GM12892 (cell line): ENCODE measurements around the gene ERH. TPM values are rescaled to one million over a fixed set of nuclear protein-coding genes. Genes with fewer than 3 reads are reported as not detected.
"Not testable (repeated sequence)": the region's sequence is repeated elsewhere in the genome, so short reads cannot be mapped to it uniquely, and the experiment has no call there.

ENCODE experiments used
- DNase-seq: peaks from one replicate; pipeline ENCODE4 v3.0.0; 2011; ENCODE audit not compliant: insufficient read length
- FAIRE-seq: peaks from 2 replicates; lab custom pipeline; 2011; peaks lifted over from hg19 to GRCh38; lab: Jason Lieb, UNC
- POLR2A ChIP-seq: IDR thresholded peaks from 2 replicates; pipeline ENCODE4 v1.6.1; 2011; ENCODE audit warnings: low read depth, low read length, control low read depth
- POLR2AphosphoS5 ChIP-seq: IDR thresholded peaks from 2 replicates; pipeline ENCODE4 v1.6.1; 2011; ENCODE audit warnings: low read depth, low read length, control low read depth
- TAF1 ChIP-seq: IDR thresholded peaks from 2 replicates; pipeline ENCODE4 v1.6.1; 2011; ENCODE audit warnings: low read depth, mild to moderate bottlenecking, control low read depth, low read length, borderline replicate concordance
- polyA plus RNA-seq: library from polyadenylated mRNA; unstranded; fragments of >200 nt; gene quantifications from one replicate; pipeline ENCODE4 v1.2.1, GENCODE V29; 2012; ENCODE audit warnings: missing spikeins, inconsistent platforms; ENCODE audit not compliant: missing spikeins

ERH gene
- 427 TPM for polyA plus RNA-seq

DNA sequence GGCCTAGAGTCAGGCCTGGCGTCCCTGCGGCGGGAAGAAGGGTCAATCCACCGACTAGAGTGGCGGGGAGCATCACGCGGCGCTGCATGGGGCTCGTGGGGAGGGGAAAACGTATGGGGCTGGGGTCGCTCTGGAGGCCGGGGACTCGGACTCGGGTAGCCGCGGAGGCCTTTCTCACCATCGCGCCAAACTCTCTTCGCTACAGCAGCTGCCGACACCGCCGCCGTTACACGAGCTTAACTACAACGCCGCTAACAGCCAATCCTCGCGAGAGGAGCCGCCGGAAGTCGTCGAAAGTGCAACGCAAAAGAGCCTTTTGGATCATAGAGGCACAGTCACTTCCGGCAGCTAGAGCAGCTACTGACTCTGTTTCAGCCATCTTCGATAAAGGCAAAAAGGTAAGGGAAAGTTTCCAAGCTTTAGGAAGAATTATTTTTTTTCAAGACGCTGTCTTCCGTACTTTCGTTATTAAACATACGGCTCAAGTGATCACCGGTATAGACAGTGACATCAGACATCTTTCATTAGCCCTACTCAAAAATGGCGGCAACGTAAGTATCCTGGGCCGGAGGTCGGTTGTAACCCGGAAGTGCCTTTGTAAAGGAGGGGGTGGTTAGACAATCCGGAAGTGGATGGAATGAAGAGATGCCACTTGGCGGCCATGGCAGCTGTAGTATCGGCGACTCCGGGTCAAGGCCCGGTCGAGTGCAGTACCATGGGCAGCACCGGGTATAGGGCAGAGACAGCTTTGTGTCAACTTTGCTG, at the start of gene ERH, which contains the start of gene SLC39A9:
ERH (minus strand) TSS at position 247 of the 765 bp plus-strand sequence; CDS start at position 181, 66 bp downstream.
SLC39A9 (plus strand) TSS at position 640 of the 765 bp plus-strand sequence. CDS start 678 bp downstream, outside the sequence.
- FAIRE-seq (peak; percentile 98), DNase-seq (peak; percentile 73)
- TF ChIP-seq POLR2AphosphoS5 (peak; percentile 96), TAF1 (peak; percentile 71; the same call in 1 of the 2 replicates), POLR2A (peak; percentile 93)

DNA sequence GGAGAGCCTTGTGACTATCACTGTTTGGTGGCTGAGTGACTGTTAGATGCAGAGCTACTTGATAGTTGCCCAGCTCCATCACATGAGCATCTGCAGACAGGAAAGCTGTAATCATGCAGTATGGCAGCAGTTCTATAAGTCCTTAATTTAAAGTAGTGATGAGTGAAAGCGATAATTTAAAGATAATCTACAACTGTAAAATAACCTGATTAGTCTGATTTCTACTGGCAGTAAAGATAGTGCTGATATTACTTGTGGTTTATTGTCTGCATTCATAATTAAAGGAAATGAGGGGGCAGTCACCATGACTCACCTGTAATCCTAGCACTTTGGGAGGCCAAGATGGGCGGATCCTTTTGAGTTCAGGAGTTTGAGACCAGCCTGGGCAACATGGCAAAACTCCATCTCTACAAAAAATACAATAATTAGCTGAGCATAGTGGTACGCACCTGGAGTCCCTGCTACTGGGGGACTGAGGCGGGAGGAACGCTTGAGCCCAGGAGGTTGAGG, 45.3 kb upstream of the ERH start:
- FAIRE-seq, result peak; percentile 17
- no peak for TF ChIP-seq POLR2AphosphoS5
- no peak for TF ChIP-seq TAF1
- TF ChIP-seq POLR2A, result no peak

DNA sequence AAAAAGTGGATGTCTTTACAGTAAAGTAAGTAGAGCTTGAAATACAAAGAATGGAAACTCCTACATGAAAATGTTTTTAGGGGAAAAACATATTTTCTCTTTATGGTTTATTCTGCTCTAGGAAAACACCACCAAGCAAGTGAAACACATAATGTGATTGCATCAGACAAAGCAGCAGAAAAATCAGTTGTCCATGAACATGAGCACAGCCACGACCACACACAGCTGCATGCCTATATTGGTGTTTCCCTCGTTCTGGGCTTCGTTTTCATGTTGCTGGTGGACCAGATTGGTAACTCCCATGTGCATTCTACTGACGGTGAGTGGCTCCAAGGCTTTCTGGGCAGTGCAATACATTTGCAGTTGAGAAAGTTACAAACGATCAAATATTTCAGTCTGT, 43.8 kb upstream of the ERH start:
- TF ChIP-seq POLR2A, result 0 out of 2 replicates have a peak, but pooled peaks have one; percentile 46
- no peak for TF ChIP-seq TAF1
- DNase-seq (no peak), FAIRE-seq (peak; percentile 91)

More for the DNA sequence above, 45.3 kb upstream of the ERH start:
- no peak for DNase-seq

DNA sequence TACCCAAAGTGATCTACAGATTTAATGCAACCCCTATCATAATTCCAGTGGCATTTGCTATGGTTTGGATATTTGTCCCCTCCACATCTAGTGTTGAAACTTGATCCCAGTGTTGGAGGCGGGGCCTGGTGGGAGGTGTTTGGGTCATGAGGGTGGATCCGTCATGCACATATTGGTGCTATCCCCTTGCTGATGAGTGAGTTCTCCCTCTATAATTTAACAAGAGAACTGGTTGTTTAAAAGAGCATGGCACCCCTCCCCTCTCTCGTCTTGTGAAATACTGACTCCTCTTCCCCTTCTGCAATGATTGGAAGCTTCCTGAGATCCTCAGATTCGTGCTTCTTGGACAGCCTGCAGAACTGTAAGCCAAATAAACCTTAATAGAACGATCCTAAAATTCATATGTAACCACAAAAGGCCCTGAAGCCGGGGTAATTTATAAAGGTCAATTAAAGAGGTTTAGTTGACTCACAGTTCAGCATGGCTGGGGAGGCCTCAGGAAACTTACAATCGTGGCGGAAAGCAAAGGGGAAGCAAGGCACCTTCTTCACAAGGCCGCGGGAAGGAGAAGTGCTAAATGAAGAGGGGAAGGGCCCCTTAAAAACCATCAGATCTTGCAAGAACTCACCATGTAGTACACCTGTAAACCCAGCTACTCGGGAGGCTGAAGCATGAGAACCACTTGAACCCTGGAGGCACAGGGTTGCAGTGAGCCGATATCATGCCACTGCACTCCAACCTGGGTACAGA, 41.6 kb upstream of the ERH start:
- no peak for TF ChIP-seq TAF1
- no peak for TF ChIP-seq POLR2A
- TF ChIP-seq POLR2AphosphoS5, result no peak
- DNase-seq (no peak), FAIRE-seq (no peak)

DNA sequence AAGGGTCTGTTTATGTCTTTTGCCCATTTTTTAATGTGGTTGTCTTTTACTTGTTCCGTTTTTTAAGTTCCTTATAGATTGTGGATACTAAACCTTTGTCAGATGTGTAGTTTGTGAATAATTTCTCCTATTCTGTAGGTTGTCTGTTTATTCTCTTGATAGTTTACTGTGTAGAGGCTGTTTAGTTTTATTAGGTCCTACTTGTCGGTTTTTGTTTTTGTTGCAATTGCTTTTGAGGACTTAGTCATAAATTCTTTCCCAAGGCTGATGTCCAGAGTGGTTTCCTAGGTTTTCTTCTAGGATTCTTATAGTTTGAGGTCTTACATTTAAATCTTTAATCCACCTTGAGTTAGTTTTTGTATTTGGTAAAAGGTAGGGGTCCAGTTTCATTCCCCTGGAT, 34.3 kb upstream of the ERH start:
- FAIRE-seq (no peak), DNase-seq (no peak)
- TF ChIP-seq TAF1, result no peak
- TF ChIP-seq POLR2AphosphoS5, result no peak
- no peak for TF ChIP-seq POLR2A

DNA sequence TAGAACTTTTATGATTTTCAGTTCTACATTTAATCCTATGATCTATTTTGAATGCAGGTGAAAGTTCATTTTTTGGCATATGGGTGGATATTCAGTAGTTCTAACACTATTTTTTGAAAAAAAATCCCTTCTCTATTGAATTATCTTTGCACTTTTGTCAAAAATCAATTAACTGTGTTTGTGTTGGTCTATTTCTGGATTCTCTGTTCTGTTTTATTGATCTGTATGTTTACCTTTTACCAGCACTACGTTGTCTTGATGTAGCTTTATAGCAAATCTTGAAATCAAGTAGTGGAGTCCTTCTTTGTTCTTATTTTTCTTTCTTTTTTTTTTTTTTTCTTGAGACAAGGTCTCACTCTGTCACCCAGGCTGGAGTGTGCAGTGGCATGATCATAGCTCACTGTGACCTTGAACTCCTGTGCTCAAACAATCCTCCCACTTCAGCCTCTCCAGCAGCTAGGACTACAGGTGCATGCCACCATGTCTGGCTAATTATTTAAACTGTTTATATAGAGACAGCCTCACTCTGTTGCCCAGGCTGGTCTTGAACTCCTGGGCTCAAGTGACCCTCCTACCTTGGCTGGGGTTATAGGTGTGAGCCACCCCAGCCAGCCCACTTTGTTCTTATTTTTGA, 32.3 kb upstream of the ERH start:
- DNase-seq (no peak), FAIRE-seq (peak; percentile 27)
- TF ChIP-seq POLR2A (no peak), TAF1 (no peak)

DNA sequence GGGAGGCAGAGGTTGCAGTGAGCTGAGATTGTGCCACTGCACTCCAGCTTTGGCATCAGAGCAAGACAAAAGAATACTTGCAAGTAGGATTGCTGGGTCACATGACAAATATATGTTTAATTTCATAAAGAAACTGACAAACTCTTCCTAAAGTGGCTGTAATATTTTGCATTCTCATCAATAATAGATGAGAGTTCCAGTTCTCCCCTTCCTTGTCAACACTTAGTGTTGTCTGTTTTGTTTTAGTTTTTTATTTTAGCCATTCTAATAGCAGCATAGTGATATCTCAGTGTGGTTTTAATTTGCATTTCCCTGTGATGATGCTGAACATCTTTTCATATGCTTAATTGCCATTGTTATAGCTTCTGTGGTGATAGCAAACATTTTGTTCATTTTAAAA, 31.5 kb upstream of the ERH start:
- DNase-seq (no peak), FAIRE-seq (no peak)
- TF ChIP-seq POLR2AphosphoS5 (no peak), TAF1 (no peak), POLR2A (no peak)

DNA sequence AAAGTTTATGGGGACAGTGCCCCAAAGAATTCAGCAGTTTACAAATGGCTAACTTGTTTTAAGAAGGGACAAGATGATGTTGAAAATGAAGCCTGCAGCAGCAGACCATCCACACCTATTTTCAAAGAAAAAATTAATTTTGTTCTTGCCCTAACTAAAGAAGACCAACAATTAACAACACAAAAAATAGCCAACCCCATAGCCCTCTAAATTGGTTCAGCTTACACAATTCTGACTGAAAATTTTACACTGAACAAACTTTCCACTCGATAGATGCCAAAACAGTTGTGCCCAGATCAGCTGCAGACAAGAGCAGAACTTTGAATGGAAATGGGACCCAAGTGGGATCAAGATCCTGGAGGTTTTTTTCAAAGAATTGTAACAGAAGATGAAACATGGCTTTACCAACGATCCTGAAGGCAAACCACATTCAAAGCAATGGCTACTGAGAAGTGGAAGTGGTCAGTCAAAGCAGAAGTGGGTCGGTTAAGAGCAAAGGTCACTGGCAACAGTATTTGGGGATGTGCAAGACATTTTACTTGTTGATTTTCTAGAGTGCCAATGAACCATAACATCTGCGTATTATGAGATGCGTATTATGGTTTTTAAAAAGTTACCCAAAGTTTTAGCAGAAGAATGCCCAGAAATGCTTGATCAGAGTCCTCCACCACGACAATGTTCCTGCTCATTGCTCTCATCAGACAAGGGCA, 30.3 kb upstream of the ERH start:
- peak; percentile 67 for FAIRE-seq
- TF ChIP-seq TAF1 (no peak), POLR2A (no peak), POLR2AphosphoS5 (no peak)
- DNase-seq, result no peak

DNA sequence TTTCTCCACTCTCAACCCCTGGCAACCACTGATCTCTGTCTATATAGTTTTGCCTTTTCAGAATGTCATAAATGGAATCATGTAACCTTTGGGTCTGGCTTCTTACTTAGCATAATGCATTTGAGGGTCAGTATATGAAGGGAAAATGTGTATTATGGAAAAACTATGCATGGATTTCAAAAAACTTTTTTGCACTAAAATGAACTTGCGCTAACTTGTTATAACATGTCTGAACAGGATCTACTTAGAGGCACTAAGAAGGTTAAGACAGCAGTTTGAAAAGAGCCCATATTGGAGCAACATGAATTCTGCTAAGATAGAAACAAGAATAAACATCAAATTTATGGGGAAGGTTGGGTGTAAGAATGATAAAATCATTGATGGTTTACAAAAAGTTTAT, 29.5 kb upstream of the ERH start:
- DNase-seq (no peak), FAIRE-seq (no peak)
- TF ChIP-seq TAF1 (no peak), POLR2A (no peak), POLR2AphosphoS5 (no peak)

DNA sequence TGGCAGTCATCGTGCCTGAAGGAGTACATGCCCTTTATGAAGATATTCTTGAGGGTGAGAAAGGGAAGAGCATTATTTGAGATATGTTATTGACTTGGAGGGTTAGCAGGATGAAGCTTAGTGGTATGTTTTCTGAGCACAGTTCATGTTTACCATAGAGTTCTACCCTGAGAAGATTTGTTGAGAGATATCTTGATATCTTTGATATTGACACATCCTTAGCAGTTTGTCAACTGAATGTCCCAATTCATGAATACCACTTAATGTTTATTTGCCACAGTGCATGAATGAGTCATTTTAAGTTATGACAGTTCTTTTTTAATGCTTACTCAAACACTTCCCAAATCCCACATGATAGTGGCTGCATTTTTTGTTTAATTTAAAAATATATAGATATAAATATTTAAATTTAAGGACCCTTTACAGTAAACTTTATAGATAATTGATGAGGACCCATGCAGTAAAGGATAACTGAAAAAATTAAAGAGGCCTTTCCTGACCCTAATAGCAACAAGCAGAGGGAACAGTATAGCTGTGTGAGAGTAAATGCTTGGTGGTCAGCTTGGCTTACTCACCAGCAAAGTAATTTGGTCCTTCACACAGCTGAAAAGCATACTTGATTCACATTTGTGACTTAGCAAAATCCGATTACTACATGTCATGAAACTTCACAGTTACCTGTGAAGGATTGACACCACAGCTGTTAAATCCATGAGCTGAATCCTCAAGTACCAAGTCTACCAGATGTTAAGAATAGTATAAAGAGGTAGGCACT, 26.2 kb upstream of the ERH start:
- FAIRE-seq (no peak), DNase-seq (no peak)
- TF ChIP-seq POLR2A, result no peak
- TF ChIP-seq POLR2AphosphoS5, result no peak
- no peak for TF ChIP-seq TAF1

DNA sequence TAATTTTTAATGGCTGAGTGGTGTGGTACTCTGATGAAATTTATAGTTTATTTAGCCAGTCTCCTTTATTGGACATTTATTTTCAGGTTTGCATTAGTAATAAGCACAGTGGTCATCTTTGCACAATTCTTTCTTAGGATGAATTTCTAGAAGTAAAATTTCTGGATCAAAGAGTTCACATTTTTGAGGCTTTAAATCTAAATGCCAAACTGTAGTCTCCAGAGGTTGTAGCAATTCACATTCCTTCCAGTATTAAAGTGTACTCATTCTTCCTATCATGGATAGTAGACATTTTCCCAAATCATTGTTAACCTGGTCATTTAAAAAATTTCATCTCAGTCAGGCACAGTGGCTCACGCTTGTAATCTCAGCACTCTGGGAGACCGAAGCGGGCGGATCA, 25.2 kb upstream of the ERH start:
- TF ChIP-seq TAF1 (no peak), POLR2A (no peak), POLR2AphosphoS5 (no peak)
- FAIRE-seq (no peak), DNase-seq (no peak)

DNA sequence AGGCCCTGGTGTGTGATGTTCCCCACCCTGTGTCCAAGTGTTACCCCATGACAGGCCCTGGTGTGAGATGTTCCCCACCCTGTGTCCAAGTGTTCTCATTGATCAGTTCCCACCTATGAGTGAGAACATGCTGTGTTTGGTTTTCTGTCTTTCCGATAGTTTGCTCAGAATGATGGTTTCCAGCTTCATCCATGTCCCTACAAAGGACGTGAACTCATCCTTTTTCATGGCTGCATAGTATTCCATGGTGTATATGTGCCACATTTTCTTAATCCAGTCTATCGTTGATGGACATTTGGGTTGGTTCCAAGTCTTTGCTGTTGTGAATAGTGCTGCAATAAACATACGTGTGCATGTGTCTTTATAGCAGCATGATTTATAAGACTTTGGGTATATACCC, 18.0 kb upstream of the ERH start:
- DNase-seq, FAIRE-seq: not testable (repeated sequence)
